GM23338 (cell line): ENCODE results near the gene DNAJC11. TPM values are rescaled to one million over a fixed set of nuclear protein-coding genes. Genes with fewer than 3 reads are reported as not detected.

Experiments used
- ATAC-seq: fragments of 200-7000 bp; cut with Tn5 transposase; 3 replicates; pipeline ENCODE4 v1.9.1; 2020
- DNase-seq: peaks from one replicate; pipeline ENCODE4 v3.0.0-alpha.2; 2015; ENCODE audit warnings: low spot score
- H2AFZ ChIP-seq: fragments of 200-600 bp; sonication (generic); 2 replicates; pipeline ENCODE4 v1.8.0; 2016; ENCODE audit warnings: antibody characterized with exemption, mild to moderate bottlenecking, moderate library complexity
- H3F3A ChIP-seq: fragments of 200-600 bp; sonication (generic); replicated peaks from 2 replicates; pipeline ENCODE4 v1.8.0; 2017; ENCODE audit warnings: antibody characterized with exemption, mixed run types, low read depth
- H3K27ac ChIP-seq: fragments of 200-600 bp; sonication (generic); 2 replicates; pipeline ENCODE4 v1.6.1; 2016; ENCODE audit warnings: low read depth
- H3K27me3 ChIP-seq: fragments of 200-600 bp; sonication (generic); 2 replicates; pipeline ENCODE4 v1.8.0; 2016; ENCODE audit warnings: mild to moderate bottlenecking, mixed run types, moderate library complexity; ENCODE audit not compliant: insufficient read depth
- H3K36me3 ChIP-seq: fragments of 200-600 bp; sonication (generic); 2 replicates; pipeline ENCODE4 v1.8.0; 2016; ENCODE audit warnings: mild to moderate bottlenecking; ENCODE audit not compliant: insufficient read depth
- H3K4me1 ChIP-seq: fragments of 200-600 bp; sonication (generic); 2 replicates; pipeline ENCODE4 v1.8.0; 2016; ENCODE audit warnings: mild to moderate bottlenecking, moderate library complexity; ENCODE audit not compliant: insufficient read depth
- H3K4me2 ChIP-seq: fragments of 200-600 bp; sonication (generic); 2 replicates; pipeline ENCODE4 v1.7.1; 2017; ENCODE audit warnings: mixed run types
- H3K4me3 ChIP-seq: fragments of 200-600 bp; sonication (generic); 2 replicates; pipeline ENCODE4 v1.6.1; 2016; ENCODE audit warnings: mixed run types
- H3K79me2 ChIP-seq: fragments of 200-600 bp; sonication (generic); replicated peaks from 2 replicates; pipeline ENCODE4 v1.8.0; 2017; ENCODE audit warnings: mild to moderate bottlenecking; ENCODE audit not compliant: insufficient read depth
- H3K9me2 ChIP-seq: fragments of 200-600 bp; sonication (generic); 2 replicates; pipeline ENCODE4 v1.8.0; 2017; ENCODE audit not compliant: insufficient read depth
- H4K20me1 ChIP-seq: fragments of 200-600 bp; sonication (generic); replicated peaks from 2 replicates; pipeline ENCODE4 v1.8.0; 2017; ENCODE audit warnings: mild to moderate bottlenecking; ENCODE audit not compliant: insufficient read depth
- H3K27ac Mint-ChIP-seq: 2 replicates; pipeline ENCODE4 v1.8.0; 2020; ENCODE audit warnings: inconsistent platforms, mild to moderate bottlenecking, moderate library complexity, mixed read lengths
- H3K27me3 Mint-ChIP-seq: 3 replicates; pipeline ENCODE4 v1.8.0; 2022; ENCODE audit warnings: low read depth, mild to moderate bottlenecking, moderate library complexity, mixed read lengths, inconsistent platforms; ENCODE audit not compliant: insufficient read depth, poor library complexity
- H3K36me3 Mint-ChIP-seq: 3 replicates; pipeline ENCODE4 v1.8.0; 2021; ENCODE audit warnings: low read depth, mild to moderate bottlenecking, inconsistent platforms, moderate library complexity, mixed read lengths
- H3K4me1 Mint-ChIP-seq: 3 replicates; pipeline ENCODE4 v1.8.0; 2020; ENCODE audit warnings: mild to moderate bottlenecking, inconsistent platforms, mixed read lengths
- H3K4me3 Mint-ChIP-seq: 3 replicates; pipeline ENCODE4 v1.8.0; 2021; ENCODE audit warnings: moderate library complexity, mild to moderate bottlenecking, inconsistent platforms, mixed read lengths
- H3K9me3 Mint-ChIP-seq: 3 replicates; pipeline ENCODE4 v1.8.0; 2020; ENCODE audit warnings: moderate library complexity, mild to moderate bottlenecking, inconsistent platforms, mixed read lengths
- CREB1 ChIP-seq: fragments of 250-450 bp; sonication (Bioruptor Pico); IDR thresholded peaks from 2 replicates; pipeline ENCODE4 v1.5.0; 2020; ENCODE audit warnings: low read depth, mild to moderate bottlenecking, moderate library complexity
- CTCF ChIP-seq, 2 experiments: fragments of 200-600 bp in 1 of 2; sonication (generic) in 1 of 2; conservative IDR thresholded peaks; 2 replicates each; pipeline versions ENCODE4 v1.5.1 to v1.6.1; 2016 to 2017; ENCODE audit warnings: antibody characterized with exemption in 2 of 2, low read depth in 2 of 2, mild to moderate bottlenecking in 2 of 2, moderate library complexity in 1 of 2
- ETS1 ChIP-seq: IDR thresholded peaks from 2 replicates; pipeline ENCODE4 v1.6.1; 2016; ENCODE audit warnings: antibody characterized with exemption
- EZH2 ChIP-seq: fragments of 200-600 bp; sonication (generic); IDR thresholded peaks from one replicate; pipeline ENCODE4 v1.8.0; 2017; ENCODE audit warnings: antibody characterized with exemption, mild to moderate bottlenecking, low read depth; ENCODE audit not compliant: unreplicated experiment
- EZH2phosphoT487 ChIP-seq: fragments of 200-600 bp; sonication (generic); IDR thresholded peaks from one replicate; pipeline ENCODE4 v1.8.1; 2018; ENCODE audit warnings: antibody characterized with exemption; ENCODE audit not compliant: unreplicated experiment
- JUNB ChIP-seq: IDR thresholded peaks from one replicate; pipeline ENCODE4 v1.6.1; 2016; ENCODE audit warnings: antibody characterized with exemption; ENCODE audit not compliant: unreplicated experiment
- NANOG ChIP-seq: IDR thresholded peaks from 2 replicates; pipeline ENCODE4 v1.6.1; 2016; ENCODE audit warnings: antibody characterized with exemption, borderline replicate concordance
- POLR2AphosphoS5 ChIP-seq: IDR thresholded peaks from 2 replicates; pipeline ENCODE4 v1.6.1; 2016; ENCODE audit warnings: antibody characterized with exemption, low read depth
- REST ChIP-seq: IDR thresholded peaks from one replicate; pipeline ENCODE4 v1.6.1; 2018; ENCODE audit warnings: antibody characterized with exemption; ENCODE audit not compliant: unreplicated experiment
- STAT1 ChIP-seq: IDR thresholded peaks from one replicate; pipeline ENCODE4 v1.6.1; 2016; ENCODE audit warnings: antibody characterized with exemption; ENCODE audit not compliant: unreplicated experiment
- ZNF114 ChIP-seq: fragments of 250-450 bp; sonication (Bioruptor Pico); IDR thresholded peaks from 2 replicates; pipeline ENCODE4 v1.5.0; 2020; ENCODE audit warnings: mild to moderate bottlenecking, moderate library complexity
- ZNF331 ChIP-seq: fragments of 250-450 bp; sonication (Bioruptor Pico); IDR thresholded peaks from 2 replicates; pipeline ENCODE4 v1.5.0; 2020; ENCODE audit warnings: low read depth, mild to moderate bottlenecking, moderate library complexity
- ZNF462 ChIP-seq: fragments of 250-450 bp; sonication (Bioruptor Pico); IDR thresholded peaks from 2 replicates; pipeline ENCODE4 v1.5.0; 2020; ENCODE audit warnings: mild to moderate bottlenecking, moderate library complexity
- polyA plus RNA-seq: library from polyadenylated mRNA; unstranded; fragments of >200 nt; fragmentation: Nextera tagmentation; extraction: Ambion mirVana; gene quantifications from 2 replicates; pipeline ENCODE4 v1.2.1, GENCODE V29; 2016
- total RNA-seq: library from RNA; depleted of rRNA; stranded (reverse); fragments of >200 nt; shearing (Covaris generic); gene quantifications from 2 replicates; pipeline ENCODE4 v1.2.3, GENCODE V29; 2014

The DNAJC11 gene
- total and polyA plus RNA-seq, 2 experiments from 2014 or later: 48.4 to 67.2 TPM

- TF ChIP-seq CREB1 (CRISPR knock-in tag): no peak
- no peak for TF ChIP-seq STAT1
- TF ChIP-seq ZNF114 (CRISPR knock-in tag): no peak
Observed at GRCh38 chr1:6592441-6592840, 109.2 kb downstream of the DNAJC11 start (continued).

- H3K4me3 ChIP-seq: no peak overlapping the region
- no peak overlapping the region for H3K4me3 Mint-ChIP-seq
- H3K79me2 ChIP-seq: peaks cover 4% of the 10 kb centered on the region
- no peaks in the 10 kb centered on the region for H3K4me1 Mint-ChIP-seq
- H3K9me2 ChIP-seq: no peaks in the 10 kb centered on the region
- peaks cover 9% of the 10 kb centered on the region; the same call in 1 of the 2 replicates for H3K36me3 ChIP-seq
- peaks cover 30% of the 10 kb centered on the region; the same call in 1 of the 2 replicates for H4K20me1 ChIP-seq
- peaks cover 48% of the 10 kb centered on the region for H3K36me3 Mint-ChIP-seq
- H3F3A ChIP-seq: peaks cover 14% of the 10 kb centered on the region; the same call in 1 of the 2 replicates
- TF ChIP-seq STAT1 (no peak), NANOG (no peak), ZNF462 (no peak), ZNF331 (CRISPR knock-in tag) (no peak), EZH2 (no peak), CTCF (conservative IDR thresholded peaks at IDR 0.05; ENCODE audit: low read depth in 2 of 2) (no peak), ZNF114 (CRISPR knock-in tag) (no peak), JUNB (no peak), REST (no peak), ETS1 (no peak), EZH2phosphoT487 (no peak), CREB1 (CRISPR knock-in tag) (no peak), POLR2AphosphoS5 (no peak)
- H3K4me2 ChIP-seq: no peak overlapping the region
- H2AFZ ChIP-seq: no peak overlapping the region
- no peak overlapping the region for H3K27ac ChIP-seq
- no peaks in the 10 kb centered on the region for H3K27me3 ChIP-seq
- no peak for DNase-seq
- H3K4me1 ChIP-seq: no peaks in the 10 kb centered on the region
- ATAC-seq: no peak
- peaks cover 14% of the 10 kb centered on the region for H3K27me3 Mint-ChIP-seq
- no peak overlapping the region for H3K27ac Mint-ChIP-seq
- no peaks in the 10 kb centered on the region for H3K9me3 Mint-ChIP-seq
Observed at GRCh38 chr1:6591644-6592043, 110.0 kb downstream of the DNAJC11 start.
